Activated CD8-positive, alpha-beta memory T cell treated with anti-CD3 and anti-CD28 coated beads for 36 hours (primary cell): ENCODE data around the gene EPHB1. TPM values are rescaled to one million over a fixed set of nuclear protein-coding genes. Genes with fewer than 3 reads are reported as not detected.

ENCODE experiments used
- CTCF ChIA-PET: fragments of 350-600 bp; sonication (Branson Sonifier 250); formaldehyde crosslinking; loops from one replicate; lab custom pipeline; 2021; ENCODE audit warnings: antibody characterized with exemption; lab: Charles Lee
- POLR2A ChIA-PET: fragments of 350-600 bp; sonication (Branson Sonifier 250); formaldehyde crosslinking; loops from one replicate; lab custom pipeline; 2021; ENCODE audit warnings: antibody characterized with exemption; lab: Charles Lee
- total RNA-seq, 2 experiments: library from RNA; stranded (reverse); gene quantifications; one replicate each; pipeline ENCODE4 v1.2.3, GENCODE V29; 2021

EPHB1 gene
- total RNA-seq, 2 experiments from 2014 or later: not detected

DNA sequence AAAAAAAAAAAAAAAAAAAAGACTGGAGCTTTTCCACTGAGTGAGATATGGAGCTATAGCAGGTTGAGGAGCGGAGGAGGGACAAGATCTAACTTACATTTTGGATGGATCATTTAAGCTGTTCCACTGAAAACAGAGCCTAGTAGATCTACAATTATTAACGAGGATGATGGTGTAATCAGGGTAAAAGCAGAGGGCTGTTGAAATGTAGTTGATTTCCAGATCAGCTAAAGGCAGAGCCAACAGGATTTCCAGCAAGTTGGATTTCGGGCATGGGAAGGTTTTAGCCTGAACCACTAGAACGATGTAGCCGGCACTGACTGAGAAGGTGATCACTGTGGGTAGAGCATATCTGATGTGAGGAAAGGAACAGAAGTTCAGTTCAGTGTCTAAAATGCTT lies 360.7 kb downstream of the EPHB1 start:
- POLR2A ChIA-PET: no interaction called here

GRCh38 chr3:135157045-135157740 lies 362.1 kb downstream of the EPHB1 start:
- ChIA-PET POLR2A (no interaction called here), CTCF (no interaction called here)

More for the DNA sequence above, 360.7 kb downstream of the EPHB1 start:
- CTCF ChIA-PET: interaction anchor here (0.6 kb wide), 1 partner anchor 488 kb away, joined by 3 read pairs; no protein-coding TSS in a partner anchor

DNA sequence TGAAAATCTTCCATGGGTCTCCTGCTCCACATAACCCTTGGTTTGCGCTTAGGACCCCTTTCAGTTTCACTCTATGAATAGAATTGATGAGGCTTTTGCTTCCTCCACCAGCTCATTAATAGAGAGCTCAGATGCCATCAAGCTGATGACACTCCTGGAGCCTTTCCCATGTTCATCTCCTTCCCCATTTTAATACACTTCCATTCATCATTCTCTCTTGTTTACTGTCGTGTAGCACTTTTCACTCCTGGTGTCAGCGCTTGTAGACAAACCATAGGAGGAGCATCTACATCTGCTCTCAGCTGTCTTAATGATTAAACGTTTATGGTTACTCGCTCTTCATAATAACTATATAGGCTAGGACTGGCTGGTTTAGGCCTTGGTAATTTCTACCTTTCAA lies 363.5 kb downstream of the EPHB1 start:
- ChIA-PET POLR2A (no interaction called here), CTCF (no interaction called here)

DNA sequence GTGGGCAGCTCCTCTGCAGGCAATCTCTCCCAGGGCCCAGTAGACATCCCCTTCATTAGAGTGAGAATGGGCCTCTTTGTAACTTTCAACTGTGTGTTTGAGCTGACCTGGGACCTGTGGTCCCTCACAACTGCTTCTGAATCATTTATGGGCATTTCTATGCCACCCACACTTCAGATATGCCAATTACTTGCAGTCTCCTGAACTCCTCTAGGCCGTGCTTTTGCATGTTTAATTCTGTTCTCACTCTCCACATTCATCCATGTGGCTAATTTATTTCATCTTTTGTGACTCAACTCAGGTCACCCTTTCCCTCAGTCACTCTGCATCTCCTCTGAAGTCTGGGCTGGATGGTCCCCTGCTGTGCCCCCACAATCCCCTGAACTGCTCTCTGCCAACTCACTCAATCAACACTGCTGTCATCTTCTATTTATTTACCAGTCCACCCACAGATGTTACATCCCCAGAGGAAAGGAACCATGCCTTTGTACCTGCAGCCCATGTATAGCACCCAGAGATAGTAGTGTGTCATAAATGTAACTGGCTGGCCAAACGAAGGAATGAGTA lies 364.7 kb downstream of the EPHB1 start:
- ChIA-PET CTCF (no interaction called here), POLR2A (no interaction called here)

- POLR2A ChIA-PET: no interaction called here
- CTCF ChIA-PET: no interaction called here
Measured at GRCh38 chr3:135161425-135161824, 366.4 kb downstream of the EPHB1 start.

DNA sequence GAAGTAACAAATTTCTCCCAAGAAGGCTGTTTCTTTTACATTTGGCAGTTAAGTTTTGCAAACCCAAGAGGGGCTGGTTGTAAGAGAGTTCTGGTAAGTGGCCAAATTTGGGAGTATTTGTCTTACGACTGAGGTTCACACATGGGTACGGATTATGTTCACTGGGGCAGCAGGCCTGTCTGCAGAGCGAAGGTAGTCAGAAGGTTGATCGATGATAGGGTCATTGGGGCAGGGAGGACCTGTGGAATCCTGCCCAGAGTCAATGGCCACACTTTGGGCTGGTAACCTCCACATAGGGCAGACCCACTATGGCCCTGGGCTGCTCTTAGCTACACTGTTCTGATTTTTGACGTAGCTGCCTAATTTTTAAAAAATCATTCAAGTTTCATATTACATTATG lies 368.6 kb downstream of the EPHB1 start:
- ChIA-PET CTCF (no interaction called here), POLR2A (no interaction called here)

GRCh38 chr3:135165260-135165659 lies 370.2 kb downstream of the EPHB1 start:
- CTCF ChIA-PET: no interaction called here

DNA sequence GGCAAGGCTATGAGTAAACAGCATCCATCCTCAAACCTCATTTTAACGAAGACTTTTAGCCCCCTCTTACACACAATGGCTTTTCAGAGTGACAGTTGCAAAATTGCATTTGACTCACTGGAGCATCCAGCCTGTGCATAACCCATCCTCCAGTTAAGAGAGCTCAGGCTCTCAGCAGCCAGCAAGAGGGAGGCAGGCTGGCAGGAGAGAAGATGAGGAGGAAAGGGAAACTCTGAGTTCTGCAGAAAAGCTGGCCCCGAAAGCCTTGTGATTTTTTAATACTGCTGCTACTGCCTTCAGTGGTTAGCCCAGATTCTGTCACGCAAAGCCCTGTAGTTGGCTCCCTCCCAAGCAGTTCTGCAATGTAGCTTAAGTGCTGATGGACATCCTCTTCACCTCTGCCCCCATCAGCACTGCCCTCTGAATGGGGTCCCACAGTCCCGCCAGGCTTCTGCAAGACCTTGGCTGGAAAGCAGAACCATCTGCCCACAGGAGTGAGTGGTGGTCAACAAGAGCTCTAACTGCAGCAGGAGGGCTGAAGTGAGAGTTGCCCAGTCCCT lies 371.3 kb downstream of the EPHB1 start:
- CTCF ChIA-PET: no interaction called here
- POLR2A ChIA-PET: no interaction called here

More at GRCh38 chr3:135165260-135165659, 370.2 kb downstream of the EPHB1 start:
- POLR2A ChIA-PET: no interaction called here

DNA sequence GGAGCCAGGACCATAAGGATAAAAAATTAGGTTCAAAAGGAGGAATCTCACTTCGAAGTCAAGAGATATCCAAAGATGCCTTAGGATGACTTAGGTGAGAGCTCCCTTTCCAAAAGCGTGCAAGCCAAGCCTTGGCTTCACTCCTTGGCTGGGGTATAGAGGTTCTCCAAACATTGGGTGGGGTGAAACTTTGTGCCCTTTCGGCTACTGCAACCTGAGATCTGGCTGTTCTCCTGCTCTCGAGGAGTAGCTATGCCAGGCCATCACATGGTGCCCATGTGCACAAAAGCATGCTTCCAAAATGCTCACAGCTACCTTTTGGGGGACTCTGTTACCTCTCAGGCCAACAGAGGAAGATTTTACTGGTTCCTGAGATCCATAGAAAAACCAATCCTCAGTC lies 373.8 kb downstream of the EPHB1 start:
- CTCF ChIA-PET: no interaction called here
- POLR2A ChIA-PET: no interaction called here

DNA sequence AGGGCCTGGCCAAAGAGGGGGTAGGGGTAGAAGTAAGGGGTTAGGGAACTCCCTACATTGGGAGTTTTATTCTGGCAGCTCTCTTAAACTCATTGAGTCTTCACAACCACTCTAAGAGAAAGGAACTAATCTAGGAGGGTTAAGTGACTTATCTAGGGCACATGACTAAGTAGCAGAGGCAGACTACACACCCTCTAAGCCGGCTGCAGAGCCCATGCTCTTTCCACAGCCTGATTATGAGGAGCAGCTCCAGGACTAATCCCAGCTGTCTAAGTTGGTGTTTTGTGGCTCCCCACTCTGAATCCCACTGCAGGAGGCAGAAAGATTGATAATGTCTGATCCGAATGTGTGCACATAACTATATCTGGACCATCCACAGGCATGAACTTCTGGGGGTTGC lies 374.6 kb downstream of the EPHB1 start:
- ChIA-PET POLR2A (no interaction called here), CTCF (no interaction called here)

DNA sequence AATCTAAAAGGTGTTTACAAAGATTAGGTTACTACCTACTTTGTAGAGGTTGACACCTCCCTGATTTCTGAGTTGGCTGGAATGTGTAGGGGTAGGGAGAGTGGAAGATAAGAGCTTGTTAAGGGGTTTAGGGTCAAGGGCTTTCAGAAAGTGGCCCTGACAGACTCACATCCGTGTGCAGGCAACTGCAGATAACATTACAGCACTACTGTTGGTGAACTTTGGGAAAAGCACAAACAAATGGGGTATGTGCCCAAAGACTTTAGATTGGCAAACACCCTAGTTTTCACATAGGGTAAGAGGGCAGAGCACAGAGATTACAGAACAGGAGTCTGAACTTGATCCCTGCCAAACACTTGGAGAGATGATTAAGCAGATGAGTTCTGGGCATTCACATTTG lies 375.7 kb downstream of the EPHB1 start:
- POLR2A ChIA-PET: no interaction called here
- CTCF ChIA-PET: no interaction called here

GRCh38 chr3:135172191-135172869 lies 377.3 kb downstream of the EPHB1 start:
- ChIA-PET CTCF (no interaction called here), POLR2A (no interaction called here)

- ChIA-PET CTCF (no interaction called here), POLR2A (no interaction called here)
Measured at GRCh38 chr3:135175728-135176277, 380.7 kb downstream of the EPHB1 start.

DNA sequence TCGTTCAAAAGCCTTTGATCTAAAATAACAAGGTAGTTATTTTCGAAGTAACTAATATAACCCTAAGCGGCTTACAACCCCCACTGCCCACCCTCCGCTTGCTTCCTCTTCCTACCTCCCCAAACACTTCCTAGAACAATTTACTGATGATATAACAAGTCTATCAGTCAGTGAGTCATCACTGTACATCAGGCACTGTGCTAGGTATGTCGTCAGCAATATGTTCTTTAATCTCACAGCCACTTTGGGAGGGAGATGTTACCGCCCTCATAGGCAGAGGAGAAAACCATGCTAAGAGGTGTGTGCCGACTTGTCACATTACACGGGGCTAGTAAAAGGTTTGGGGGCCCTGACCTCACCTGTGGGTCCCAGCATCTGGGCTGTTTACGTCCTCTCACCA lies 381.8 kb downstream of the EPHB1 start:
- POLR2A ChIA-PET: no interaction called here
- CTCF ChIA-PET: no interaction called here

DNA sequence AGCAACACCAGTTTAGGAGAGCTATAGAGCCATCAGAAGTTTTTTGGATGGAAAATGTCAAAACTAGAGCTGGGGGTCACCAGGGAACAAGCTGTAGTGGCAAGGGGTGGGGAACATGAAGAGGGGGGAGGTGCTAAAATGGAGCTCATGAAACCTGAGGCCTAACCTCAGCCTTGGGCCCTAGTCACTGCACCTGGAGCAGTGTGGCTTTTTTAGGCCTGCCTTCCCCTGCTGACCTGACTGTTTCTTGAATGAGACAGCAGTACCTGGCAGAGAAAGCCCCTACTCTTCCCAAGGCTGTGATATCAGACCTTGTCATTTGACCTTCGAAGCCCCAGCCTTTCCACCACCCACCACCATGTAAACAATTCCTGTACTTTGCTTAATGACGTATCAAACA lies 383.5 kb downstream of the EPHB1 start:
- POLR2A ChIA-PET: no interaction called here

DNA sequence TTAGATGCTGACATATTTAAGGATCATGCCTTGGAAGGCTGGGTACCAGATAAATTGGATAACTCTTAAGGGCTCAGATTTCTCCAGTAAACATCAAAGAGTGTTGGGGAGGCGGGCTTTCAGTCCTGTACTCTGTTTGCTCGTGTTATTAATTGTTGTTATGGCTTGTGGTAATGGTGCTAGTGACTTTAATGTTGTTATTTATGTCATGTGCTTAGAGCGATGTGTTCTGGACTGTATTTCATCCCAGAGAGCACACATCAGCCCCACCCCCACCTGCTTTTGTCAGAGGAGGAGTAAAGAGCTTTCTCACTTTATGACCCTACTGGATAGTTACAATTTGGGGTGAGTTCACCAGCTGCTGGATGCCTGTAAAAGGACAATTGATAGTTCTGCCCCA lies 386.3 kb downstream of the EPHB1 start:
- CTCF ChIA-PET: no interaction called here
- POLR2A ChIA-PET: no interaction called here

More for the DNA sequence above, 383.5 kb downstream of the EPHB1 start:
- CTCF ChIA-PET: no interaction called here

GRCh38 chr3:135182364-135182998 lies 387.4 kb downstream of the EPHB1 start:
- POLR2A ChIA-PET: no interaction called here
- CTCF ChIA-PET: no interaction called here

- POLR2A ChIA-PET: no interaction called here
Measured at GRCh38 chr3:135190658-135191057, 395.6 kb downstream of the EPHB1 start.

GRCh38 chr3:135191708-135192107 lies 396.6 kb downstream of the EPHB1 start:
- ChIA-PET POLR2A (no interaction called here), CTCF (no interaction called here)

More at GRCh38 chr3:135190658-135191057, 395.6 kb downstream of the EPHB1 start:
- CTCF ChIA-PET: interaction anchor here (0.7 kb wide), 1 partner anchor 133 kb away, joined by 4 read pairs; no protein-coding TSS in a partner anchor

DNA sequence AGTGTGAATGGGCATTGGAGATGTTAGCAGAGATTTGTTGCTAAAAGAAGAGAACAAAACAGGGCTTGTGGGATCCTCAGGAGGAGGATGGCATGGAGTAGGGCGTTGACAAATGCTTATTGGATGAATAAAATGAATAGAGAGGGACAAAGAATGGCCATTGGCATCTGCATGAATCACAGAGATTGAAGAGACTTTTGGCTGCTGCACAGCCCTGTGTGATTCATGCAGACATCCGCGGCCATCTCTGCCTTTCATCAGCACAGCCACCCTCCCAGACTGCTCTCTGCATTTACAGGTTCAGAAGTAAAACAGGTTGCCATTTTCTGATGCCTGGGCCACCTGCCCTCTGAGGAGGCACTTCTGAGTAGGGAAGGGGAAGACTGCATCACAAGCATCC lies 397.9 kb downstream of the EPHB1 start:
- POLR2A ChIA-PET: no interaction called here
- CTCF ChIA-PET: no interaction called here
